OCI-LY1 (cell line): ENCODE data around the gene GLIS1.

Source experiments
- H2AFZ ChIP-seq: fragments of 200-600 bp; sonication (generic), shearing (Covaris generic); 2 replicates; pipeline ENCODE4 v1.6.0; 2014; ENCODE audit warnings: antibody characterized with exemption, mild to moderate bottlenecking, low read length
- H3F3A ChIP-seq: fragments of 200-600 bp; sonication (generic), shearing (Covaris generic); 2 replicates; pipeline ENCODE4 v1.6.0; 2014; ENCODE audit warnings: mild to moderate bottlenecking, antibody characterized with exemption, low read length, moderate library complexity; ENCODE audit not compliant: insufficient read depth
- H3K27ac ChIP-seq: fragments of 200-600 bp; sonication (generic); 2 replicates; pipeline ENCODE4 v1.5.1; 2014; ENCODE audit warnings: low read length, mixed run types, mild to moderate bottlenecking, low read depth; ENCODE audit not compliant: poor library complexity, severe bottlenecking
- H3K27me3 ChIP-seq: fragments of 200-600 bp; sonication (generic); 2 replicates; pipeline ENCODE4 v1.6.0; 2014; ENCODE audit warnings: antibody characterized with exemption, mild to moderate bottlenecking, low read length, moderate library complexity; ENCODE audit not compliant: insufficient read depth
- H3K36me3 ChIP-seq: fragments of 200-600 bp; sonication (generic); 2 replicates; pipeline ENCODE4 v1.6.1; 2014; ENCODE audit warnings: mild to moderate bottlenecking, antibody characterized with exemption, low read length, moderate library complexity, mixed read lengths; ENCODE audit not compliant: insufficient read depth
- H3K4me1 ChIP-seq: fragments of 200-600 bp; sonication (generic); 2 replicates; pipeline ENCODE4 v1.5.1; 2014; ENCODE audit warnings: mild to moderate bottlenecking, low read length, moderate library complexity; ENCODE audit not compliant: insufficient read depth, severe bottlenecking
- H3K4me2 ChIP-seq: fragments of 200-600 bp; sonication (generic), shearing (Covaris generic); 2 replicates; pipeline ENCODE4 v1.6.1; 2014; ENCODE audit warnings: low read length
- H3K4me3 ChIP-seq: fragments of 200-600 bp; sonication (generic); 2 replicates; pipeline ENCODE4 v1.5.1; 2014; ENCODE audit warnings: low read length, low read depth, mild to moderate bottlenecking, mixed read lengths; ENCODE audit not compliant: poor library complexity, severe bottlenecking
- H3K79me2 ChIP-seq: fragments of 200-600 bp; shearing (Covaris generic); 2 replicates; pipeline ENCODE4 v1.6.1; 2016; ENCODE audit warnings: mixed run types, low read length, mixed read lengths; ENCODE audit not compliant: insufficient read depth
- H3K9ac ChIP-seq: fragments of 200-600 bp; sonication (generic), shearing (Covaris generic); 2 replicates; pipeline ENCODE4 v1.6.1; 2014; ENCODE audit warnings: mild to moderate bottlenecking, low read length, mixed read lengths
- H3K9me2 ChIP-seq: fragments of 200-600 bp; sonication (generic), shearing (Covaris generic); 2 replicates; pipeline ENCODE4 v1.6.1; 2014; ENCODE audit warnings: low read depth, mild to moderate bottlenecking, low read length, mixed read lengths
- H3K9me3 ChIP-seq: fragments of 200-600 bp; shearing (Covaris generic); 2 replicates; pipeline ENCODE4 v1.6.1; 2014; ENCODE audit warnings: low read length, mixed read lengths
- H4K20me1 ChIP-seq: fragments of 200-600 bp; sonication (generic), shearing (Covaris generic); 2 replicates; pipeline ENCODE4 v1.6.0; 2016; ENCODE audit warnings: mild to moderate bottlenecking, low read length; ENCODE audit not compliant: insufficient read depth
- CTCF ChIP-seq: fragments of 200-600 bp; sonication (generic), shearing (Covaris generic); IDR thresholded peaks from 2 replicates; pipeline ENCODE4 v1.5.1; 2017; ENCODE audit warnings: mild to moderate bottlenecking, antibody characterized with exemption, low read length, moderate library complexity, mixed read lengths
- EZH2 ChIP-seq: fragments of 200-600 bp; sonication (generic), shearing (Covaris generic); IDR thresholded peaks from 2 replicates; pipeline ENCODE4 v1.8.0; 2017; ENCODE audit warnings: borderline replicate concordance, mixed run types, mild to moderate bottlenecking, antibody characterized with exemption, low read length, moderate library complexity, mixed read lengths

Gene GLIS1

GRCh38 chr1:53722025-53722424, 16.9 kb downstream of the GLIS1 start:
- Histone ChIP-seq H4K20me1 (no peaks in the 10 kb centered on the region), H2AFZ (no peak overlapping the region), H3K9me3 (no peaks in the 10 kb centered on the region), H3K79me2 (no peaks in the 10 kb centered on the region), H3K9me2 (no peaks in the 10 kb centered on the region; the same call in 1 of the 2 replicates), H3K4me1 (no peaks in the 10 kb centered on the region), H3K9ac (no peak overlapping the region), H3K4me3 (no peak overlapping the region), H3K27ac (no peak overlapping the region), H3F3A (no peaks in the 10 kb centered on the region), H3K27me3 (peaks cover 9% of the 10 kb centered on the region), H3K36me3 (no peaks in the 10 kb centered on the region), H3K4me2 (no peak overlapping the region)
- TF ChIP-seq EZH2 (no peak), CTCF (no peak)

GRCh38 chr1:53721088-53721487, 17.9 kb downstream of the GLIS1 start:
- TF ChIP-seq CTCF (no peak), EZH2 (no peak)
- no peak overlapping the region for H2AFZ ChIP-seq

GRCh38 chr1:53719469-53719868, 19.5 kb downstream of the GLIS1 start:
- TF ChIP-seq EZH2 (no peak), CTCF (no peak)
- Histone ChIP-seq H3K27ac (no peak overlapping the region), H3K4me1 (no peaks in the 10 kb centered on the region), H3K9me3 (no peaks in the 10 kb centered on the region), H3K27me3 (peaks cover 9% of the 10 kb centered on the region; the same call in 1 of the 2 replicates), H3K9me2 (no peaks in the 10 kb centered on the region; the same call in 1 of the 2 replicates), H2AFZ (no peak overlapping the region), H3K36me3 (no peaks in the 10 kb centered on the region), H4K20me1 (no peaks in the 10 kb centered on the region), H3K9ac (no peak overlapping the region), H3K4me3 (no peak overlapping the region), H3K4me2 (no peak overlapping the region), H3K79me2 (no peaks in the 10 kb centered on the region), H3F3A (no peaks in the 10 kb centered on the region)

More at GRCh38 chr1:53721088-53721487, 17.9 kb downstream of the GLIS1 start:
- no peaks in the 10 kb centered on the region for H3K36me3 ChIP-seq
- peaks cover 5% of the 10 kb centered on the region for H3K27me3 ChIP-seq
- H3K4me2 ChIP-seq, result no peak overlapping the region
- no peaks in the 10 kb centered on the region for H3K4me1 ChIP-seq
- H3K79me2 ChIP-seq, result no peaks in the 10 kb centered on the region
- H3K4me3 ChIP-seq, result no peak overlapping the region
- H3K9ac ChIP-seq, result no peak overlapping the region
- no peaks in the 10 kb centered on the region; the same call in 1 of the 2 replicates for H3K9me2 ChIP-seq
- no peaks in the 10 kb centered on the region for H3K9me3 ChIP-seq
- H3F3A ChIP-seq, result no peaks in the 10 kb centered on the region
- H4K20me1 ChIP-seq, result no peaks in the 10 kb centered on the region
- H3K27ac ChIP-seq, result no peak overlapping the region
